MM.1S (cell line): ENCODE results near the gene KLHDC9.

Experiments
- DNase-seq: peaks from one replicate; pipeline ENCODE4 v3.0.0-alpha.2; 2015
- H2AFZ ChIP-seq: fragments of 300-600 bp; sonication (generic); 2 replicates; pipeline ENCODE4 v1.6.0; 2016; ENCODE audit warnings: antibody characterized with exemption, low read length
- H3F3A ChIP-seq: fragments of 300-600 bp; sonication (generic); 2 replicates; pipeline ENCODE4 v1.6.1; 2016; ENCODE audit warnings: mild to moderate bottlenecking, antibody characterized with exemption, low read length, moderate library complexity, mixed read lengths; ENCODE audit not compliant: insufficient read depth
- H3K27ac ChIP-seq: fragments of 300-600 bp; sonication (generic); 2 replicates; pipeline ENCODE4 v1.5.1; 2016; ENCODE audit warnings: mild to moderate bottlenecking, low read length
- H3K27me3 ChIP-seq: fragments of 300-600 bp; sonication (generic); replicated peaks from 2 replicates; pipeline ENCODE4 v1.6.0; 2016; ENCODE audit warnings: low read length; ENCODE audit not compliant: insufficient read depth
- H3K36me3 ChIP-seq: fragments of 300-600 bp; sonication (generic); replicated peaks from 2 replicates; pipeline ENCODE4 v1.6.1; 2016; ENCODE audit warnings: mild to moderate bottlenecking, low read length, mixed read lengths; ENCODE audit not compliant: insufficient read depth
- H3K4me1 ChIP-seq: fragments of 300-600 bp; sonication (generic); 2 replicates; pipeline ENCODE4 v1.6.1; 2016; ENCODE audit warnings: low read length, mixed read lengths
- H3K4me2 ChIP-seq: fragments of 300-600 bp; sonication (generic); 2 replicates; pipeline ENCODE4 v1.6.0; 2016; ENCODE audit warnings: low read depth, low read length
- H3K4me3 ChIP-seq: fragments of 300-600 bp; sonication (generic); 2 replicates; pipeline ENCODE4 v1.5.1; 2016; ENCODE audit warnings: low read length, mixed read lengths
- H3K79me2 ChIP-seq: fragments of 300-600 bp; sonication (generic); 2 replicates; pipeline ENCODE4 v1.6.1; 2016; ENCODE audit warnings: mixed run types, low read length, mixed read lengths
- H3K9ac ChIP-seq: fragments of 300-600 bp; sonication (generic); 2 replicates; pipeline ENCODE4 v1.6.1; 2016; ENCODE audit warnings: low read length, mixed read lengths
- H3K9me2 ChIP-seq: fragments of 300-600 bp; sonication (generic); replicated peaks from 2 replicates; pipeline ENCODE4 v1.6.1; 2016; ENCODE audit warnings: mild to moderate bottlenecking, low read length, mixed read lengths; ENCODE audit not compliant: insufficient read depth
- H3K9me3 ChIP-seq: fragments of 300-600 bp; sonication (generic); replicated peaks from 2 replicates; pipeline ENCODE4 v1.6.1; 2016; ENCODE audit warnings: mild to moderate bottlenecking, low read length, mixed read lengths; ENCODE audit not compliant: insufficient read depth
- H4K20me1 ChIP-seq: fragments of 300-600 bp; sonication (generic); 2 replicates; pipeline ENCODE4 v1.6.1; 2016; ENCODE audit warnings: mild to moderate bottlenecking, low read length, moderate library complexity, mixed read lengths; ENCODE audit not compliant: insufficient read depth
- EZH2 ChIP-seq: fragments of 300-600 bp; sonication (generic); optimal IDR thresholded peaks from 2 replicates; pipeline ENCODE3; 2017; ENCODE audit warnings: low read depth, mild to moderate bottlenecking, antibody characterized with exemption, low read length, mixed read lengths
- EZH2phosphoT487 ChIP-seq: fragments of 300-600 bp; sonication (generic); IDR thresholded peaks from 2 replicates; pipeline ENCODE4 v1.6.1; 2018; ENCODE audit warnings: antibody characterized with exemption, low read length
- TF ChIP-seq, protein P1 (sequence below): fragments of 300-600 bp; sonication (generic); IDR thresholded peaks from 2 replicates; pipeline ENCODE4 v1.5.1; 2016; ENCODE audit warnings: antibody characterized with exemption, low read length, mixed read lengths

KLHDC9 gene

GRCh38 chr1:161068306-161069234 is 29.6 kb upstream of the KLHDC9 start:
- H3K79me2 ChIP-seq: peaks cover 59% of the 10 kb centered on the region
- no peaks in the 10 kb centered on the region for H3K36me3 ChIP-seq
- H3F3A ChIP-seq: peaks cover 31% of the 10 kb centered on the region
- H3K27ac ChIP-seq: peak overlapping the region; percentile 94
- H3K9ac ChIP-seq: peak overlapping the region; percentile 97
- TF ChIP-seq, protein P1, sequence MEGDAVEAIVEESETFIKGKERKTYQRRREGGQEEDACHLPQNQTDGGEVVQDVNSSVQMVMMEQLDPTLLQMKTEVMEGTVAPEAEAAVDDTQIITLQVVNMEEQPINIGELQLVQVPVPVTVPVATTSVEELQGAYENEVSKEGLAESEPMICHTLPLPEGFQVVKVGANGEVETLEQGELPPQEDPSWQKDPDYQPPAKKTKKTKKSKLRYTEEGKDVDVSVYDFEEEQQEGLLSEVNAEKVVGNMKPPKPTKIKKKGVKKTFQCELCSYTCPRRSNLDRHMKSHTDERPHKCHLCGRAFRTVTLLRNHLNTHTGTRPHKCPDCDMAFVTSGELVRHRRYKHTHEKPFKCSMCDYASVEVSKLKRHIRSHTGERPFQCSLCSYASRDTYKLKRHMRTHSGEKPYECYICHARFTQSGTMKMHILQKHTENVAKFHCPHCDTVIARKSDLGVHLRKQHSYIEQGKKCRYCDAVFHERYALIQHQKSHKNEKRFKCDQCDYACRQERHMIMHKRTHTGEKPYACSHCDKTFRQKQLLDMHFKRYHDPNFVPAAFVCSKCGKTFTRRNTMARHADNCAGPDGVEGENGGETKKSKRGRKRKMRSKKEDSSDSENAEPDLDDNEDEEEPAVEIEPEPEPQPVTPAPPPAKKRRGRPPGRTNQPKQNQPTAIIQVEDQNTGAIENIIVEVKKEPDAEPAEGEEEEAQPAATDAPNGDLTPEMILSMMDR: no peak
- TF ChIP-seq EZH2phosphoT487 (no peak), EZH2 (no peak)
- no peaks in the 10 kb centered on the region for H4K20me1 ChIP-seq
- H3K9me3 ChIP-seq: no peaks in the 10 kb centered on the region
- H2AFZ ChIP-seq: no peak overlapping the region
- H3K4me1 ChIP-seq: peaks cover 45% of the 10 kb centered on the region
- peak overlapping the region; percentile 94 for H3K4me3 ChIP-seq
- H3K27me3 ChIP-seq: no peaks in the 10 kb centered on the region
- peak; percentile 76 for DNase-seq
- no peaks in the 10 kb centered on the region for H3K9me2 ChIP-seq
- peak overlapping the region; percentile 90 for H3K4me2 ChIP-seq

GRCh38 chr1:161069241-161069640 is 28.9 kb upstream of the KLHDC9 start:
- peaks cover 53% of the 10 kb centered on the region for H3K79me2 ChIP-seq

GRCh38 chr1:161069731-161070270 is 28.4 kb upstream of the KLHDC9 start, which contains the start of gene ARHGAP30:
Gene ARHGAP30 (minus strand): TSS chr1:161069891. CDS start chr1:161069624, 267 bp downstream.
- no peaks in the 10 kb centered on the region for H3K27me3 ChIP-seq
- peak within 1 kb of the TSS; percentile 94 for H3K27ac ChIP-seq
- peak within 1 kb of the TSS; percentile 94 for H3K4me3 ChIP-seq
- TF ChIP-seq EZH2phosphoT487: no peak
- TF ChIP-seq, protein P1: no peak
- TF ChIP-seq EZH2: no peak
- H3K36me3 ChIP-seq: no peaks in the 10 kb centered on the region
- H3K9ac ChIP-seq: peak within 1 kb of the TSS; percentile 97
- H3K9me3 ChIP-seq: no peaks in the 10 kb centered on the region
- H3K4me1 ChIP-seq: peaks cover 37% of the 10 kb centered on the region
- DNase-seq: peak; percentile 99
- peak within 1 kb of the TSS; percentile 66 for H2AFZ ChIP-seq
- peak within 1 kb of the TSS; percentile 90 for H3K4me2 ChIP-seq
- no peaks in the 10 kb centered on the region for H3K9me2 ChIP-seq
- H3F3A ChIP-seq: peaks cover 30% of the 10 kb centered on the region
- H4K20me1 ChIP-seq: no peaks in the 10 kb centered on the region
- H3K79me2 ChIP-seq: peaks cover 47% of the 10 kb centered on the region

More at GRCh38 chr1:161069241-161069640, 28.9 kb upstream of the KLHDC9 start:
- peaks cover 42% of the 10 kb centered on the region for H3K4me1 ChIP-seq
- H3K27me3 ChIP-seq: no peaks in the 10 kb centered on the region
- peak overlapping the region; percentile 97 for H3K9ac ChIP-seq
- H3K9me3 ChIP-seq: no peaks in the 10 kb centered on the region
- no peaks in the 10 kb centered on the region for H3K9me2 ChIP-seq
- peak overlapping the region; percentile 36; the same call in 1 of the 2 replicates for H2AFZ ChIP-seq
- H3F3A ChIP-seq: peaks cover 31% of the 10 kb centered on the region
- peak overlapping the region; percentile 90 for H3K4me2 ChIP-seq
- DNase-seq: no peak
- no peaks in the 10 kb centered on the region for H4K20me1 ChIP-seq
- no peak for TF ChIP-seq EZH2phosphoT487
- TF ChIP-seq, protein P1: no peak
- H3K4me3 ChIP-seq: peak overlapping the region; percentile 94
- H3K27ac ChIP-seq: peak overlapping the region; percentile 94
- H3K36me3 ChIP-seq: no peaks in the 10 kb centered on the region
